ENCODE measurements around the gene KLK8.

The KLK8 gene

GRCh38 chr19:50967929-50968715 is 33.3 kb downstream of the KLK8 start:
- no peak overlapping the region for H3K4me3 ChIP-seq (ENCODE audit: low read length)
- H3K36me3 ChIP-seq (ENCODE audit: insufficient read depth, low read depth, low read length): no peaks in the 10 kb centered on the region
- no peaks in the 10 kb centered on the region for H3K4me1 ChIP-seq (ENCODE audit: insufficient read depth, low read length)
- no peak overlapping the region for H3K27ac ChIP-seq (ENCODE audit: low read length)
- H3K27me3 ChIP-seq (ENCODE audit: insufficient read depth, low read length): no peaks in the 10 kb centered on the region
- H3K9me3 ChIP-seq (ENCODE audit: insufficient read depth, low read depth, low read length): peaks cover 3% of the 10 kb centered on the region; the same call in 1 of the 2 replicates
- H3K9ac ChIP-seq (ENCODE audit: low read depth, low read length): no peak overlapping the region

GRCh38 chr19:50964266-50964665 is 37.1 kb downstream of the KLK8 start:
- H3K9me3 ChIP-seq (ENCODE audit: insufficient read depth, low read depth, low read length): peaks cover 6% of the 10 kb centered on the region; the same call in 1 of the 2 replicates
- no peak overlapping the region for H3K4me3 ChIP-seq (ENCODE audit: low read length)
- no peaks in the 10 kb centered on the region for H3K27me3 ChIP-seq (ENCODE audit: insufficient read depth, low read length)

GRCh38 chr19:50963381-50963780 is 38.0 kb downstream of the KLK8 start:
- no peak overlapping the region for H3K9ac ChIP-seq (ENCODE audit: low read depth, low read length)
- no peak overlapping the region for H3K4me3 ChIP-seq (ENCODE audit: low read length)
- no peaks in the 10 kb centered on the region for H3K36me3 ChIP-seq (ENCODE audit: insufficient read depth, low read depth, low read length)
- no peaks in the 10 kb centered on the region for H3K27me3 ChIP-seq (ENCODE audit: insufficient read depth, low read length)
- H3K4me1 ChIP-seq (ENCODE audit: insufficient read depth, low read length): no peaks in the 10 kb centered on the region
- peaks cover 9% of the 10 kb centered on the region; the same call in 1 of the 2 replicates for H3K9me3 ChIP-seq (ENCODE audit: insufficient read depth, low read depth, low read length)
- H3K27ac ChIP-seq (ENCODE audit: low read length): no peak overlapping the region

More at GRCh38 chr19:50964266-50964665, 37.1 kb downstream of the KLK8 start:
- Histone ChIP-seq H3K9ac (ENCODE audit: low read depth, low read length) (no peak overlapping the region), H3K36me3 (ENCODE audit: insufficient read depth, low read depth, low read length) (no peaks in the 10 kb centered on the region), H3K27ac (ENCODE audit: low read length) (no peak overlapping the region), H3K4me1 (ENCODE audit: insufficient read depth, low read length) (no peaks in the 10 kb centered on the region)

GRCh38 chr19:50962245-50962644 is 39.2 kb downstream of the KLK8 start:
- Histone ChIP-seq H3K4me1 (ENCODE audit: insufficient read depth, low read length) (no peaks in the 10 kb centered on the region), H3K27ac (ENCODE audit: low read length) (no peak overlapping the region), H3K27me3 (ENCODE audit: insufficient read depth, low read length) (no peaks in the 10 kb centered on the region), H3K9me3 (ENCODE audit: insufficient read depth, low read depth, low read length) (peaks cover 9% of the 10 kb centered on the region; the same call in 1 of the 2 replicates), H3K36me3 (ENCODE audit: insufficient read depth, low read depth, low read length) (no peaks in the 10 kb centered on the region), H3K9ac (ENCODE audit: low read depth, low read length) (no peak overlapping the region), H3K4me3 (ENCODE audit: low read length) (no peak overlapping the region)

GRCh38 chr19:50959731-50960500 is 41.5 kb downstream of the KLK8 start:
- Histone ChIP-seq H3K9me3 (ENCODE audit: insufficient read depth, low read depth, low read length) (peaks cover 9% of the 10 kb centered on the region; the same call in 1 of the 2 replicates), H3K9ac (ENCODE audit: low read depth, low read length) (no peak overlapping the region), H3K27ac (ENCODE audit: low read length) (no peak overlapping the region), H3K4me3 (ENCODE audit: low read length) (no peak overlapping the region), H3K36me3 (ENCODE audit: insufficient read depth, low read depth, low read length) (no peaks in the 10 kb centered on the region), H3K4me1 (ENCODE audit: insufficient read depth, low read length) (no peaks in the 10 kb centered on the region), H3K27me3 (ENCODE audit: insufficient read depth, low read length) (no peaks in the 10 kb centered on the region)

- Histone ChIP-seq H3K4me3 (ENCODE audit: low read length) (no peak overlapping the region), H3K36me3 (ENCODE audit: insufficient read depth, low read depth, low read length) (no peaks in the 10 kb centered on the region), H3K9ac (ENCODE audit: low read depth, low read length) (no peak overlapping the region), H3K9me3 (ENCODE audit: insufficient read depth, low read depth, low read length) (peaks cover 3% of the 10 kb centered on the region; the same call in 1 of the 2 replicates), H3K27me3 (ENCODE audit: insufficient read depth, low read length) (no peaks in the 10 kb centered on the region), H3K27ac (ENCODE audit: low read length) (no peak overlapping the region), H3K4me1 (ENCODE audit: insufficient read depth, low read length) (no peaks in the 10 kb centered on the region)
These were observed 43.8 kb downstream of the KLK8 start for GRCh38 chr19:50957587-50957986.

DNA sequence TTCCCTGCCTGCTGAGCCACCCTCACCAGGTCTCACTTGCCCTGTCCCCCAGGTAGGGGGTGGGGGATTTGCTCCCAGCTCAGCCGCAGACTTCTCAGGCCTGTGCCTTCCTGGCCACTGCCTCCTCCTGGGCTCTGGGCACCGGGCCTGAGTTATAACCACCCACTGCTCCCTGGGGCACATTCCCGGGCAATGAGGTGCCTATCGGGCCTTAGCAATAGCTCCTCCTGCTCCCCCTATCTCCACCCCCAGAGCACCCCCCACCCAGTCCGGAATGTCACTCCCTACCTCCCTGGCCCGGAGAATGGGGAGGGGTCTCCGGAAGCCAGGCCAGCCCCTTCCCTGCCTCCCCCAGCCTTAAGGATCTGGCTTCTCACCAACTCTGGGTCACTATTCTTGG is 48.5 kb downstream of the KLK8 start, which contains the start of gene KLK5:
Gene KLK5, minus strand, starts transcription at position 129 of the 400 bp plus-strand sequence. CDS start 381 bp downstream, outside the sequence.
- Histone ChIP-seq H3K27me3 (ENCODE audit: insufficient read depth, low read length) (no peaks in the 10 kb centered on the region), H3K27ac (ENCODE audit: low read length) (no peak within 1 kb of the TSS), H3K9ac (ENCODE audit: low read depth, low read length) (no peak within 1 kb of the TSS), H3K9me3 (ENCODE audit: insufficient read depth, low read depth, low read length) (no peaks in the 10 kb centered on the region; the same call in 1 of the 2 replicates), H3K36me3 (ENCODE audit: insufficient read depth, low read depth, low read length) (no peaks in the 10 kb centered on the region), H3K4me1 (ENCODE audit: insufficient read depth, low read length) (no peaks in the 10 kb centered on the region), H3K4me3 (ENCODE audit: low read length) (no peak within 1 kb of the TSS)

- Histone ChIP-seq H3K27ac (ENCODE audit: low read length) (no peak overlapping the region), H3K4me1 (ENCODE audit: insufficient read depth, low read length) (no peaks in the 10 kb centered on the region), H3K9me3 (ENCODE audit: insufficient read depth, low read depth, low read length) (peaks cover 5% of the 10 kb centered on the region; the same call in 1 of the 2 replicates), H3K36me3 (ENCODE audit: insufficient read depth, low read depth, low read length) (no peaks in the 10 kb centered on the region), H3K27me3 (ENCODE audit: insufficient read depth, low read length) (no peaks in the 10 kb centered on the region), H3K4me3 (ENCODE audit: low read length) (no peak overlapping the region), H3K9ac (ENCODE audit: low read depth, low read length) (no peak overlapping the region)
These were observed 51.5 kb downstream of the KLK8 start for GRCh38 chr19:50949861-50950260.

DNA sequence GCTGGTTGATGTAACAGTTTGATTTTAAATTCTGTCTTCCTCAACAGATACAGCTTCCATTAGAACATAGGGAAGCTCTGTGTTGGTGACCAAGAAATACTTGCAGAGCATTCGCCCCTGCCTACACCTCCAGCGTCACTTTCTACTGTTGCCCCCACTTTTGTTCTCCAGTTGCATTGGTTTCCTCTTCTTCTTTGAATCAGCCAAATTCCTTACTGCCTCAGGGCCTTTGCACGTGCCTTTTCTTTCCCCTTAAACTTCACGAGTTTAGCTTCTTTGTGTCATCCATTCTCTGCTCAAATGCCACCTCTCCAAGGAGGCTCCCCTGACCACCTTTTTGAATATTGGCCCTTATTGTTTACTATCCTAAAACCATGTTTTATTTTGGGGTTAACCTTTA is 54.3 kb downstream of the KLK8 start:
- H3K4me3 ChIP-seq (ENCODE audit: low read length): no peak overlapping the region
- no peaks in the 10 kb centered on the region for H3K27me3 ChIP-seq (ENCODE audit: insufficient read depth, low read length)
- no peak overlapping the region for H3K27ac ChIP-seq (ENCODE audit: low read length)
- peaks cover 5% of the 10 kb centered on the region; the same call in 1 of the 2 replicates for H3K9me3 ChIP-seq (ENCODE audit: insufficient read depth, low read depth, low read length)
- no peaks in the 10 kb centered on the region for H3K36me3 ChIP-seq (ENCODE audit: insufficient read depth, low read depth, low read length)
- no peak overlapping the region for H3K9ac ChIP-seq (ENCODE audit: low read depth, low read length)
- no peaks in the 10 kb centered on the region for H3K4me1 ChIP-seq (ENCODE audit: insufficient read depth, low read length)

All from iPS-20b (cell line).